H1 (cell line): ENCODE results near the gene TMEM151A. TPM values are rescaled to one million over a fixed set of nuclear protein-coding genes. Genes with fewer than 3 reads are reported as not detected.

Source experiments
- CTCF ChIA-PET: fragments of 300-600 bp; sonication (Branson Sonifier 250); formaldehyde crosslinking; loops from one replicate; lab custom pipeline; 2021; ENCODE audit not compliant: partially characterized antibody; lab: Charles Lee
- POLR2A ChIA-PET: fragments of 300-600 bp; sonication (Branson Sonifier 250); formaldehyde crosslinking; loops from one replicate; lab custom pipeline; 2021; ENCODE audit warnings: inconsistent platforms; ENCODE audit not compliant: partially characterized antibody; lab: Charles Lee
- DNase-seq, 2 experiments: peaks; one replicate each; pipeline versions ENCODE4 v3.0.0 to v3.0.0-alpha.2; 2010 to 2022; ENCODE audit warnings: low spot score in 2 of 2, low read depth in 1 of 2, mixed read lengths in 1 of 2
- FAIRE-seq: peaks from 2 replicates; lab custom pipeline; 2011; peaks lifted over from hg19 to GRCh38; lab: Jason Lieb, UNC
- H2AFZ ChIP-seq: 2 replicates; pipeline ENCODE4 v1.8.1; 2012; ENCODE audit warnings: low read length, inconsistent platforms
- H2AK5ac ChIP-seq: 2 replicates; pipeline ENCODE4 v1.6.1; 2013; ENCODE audit warnings: low read depth, low read length
- H2BK120ac ChIP-seq: replicated peaks from 2 replicates; pipeline ENCODE3; 2013; ENCODE audit warnings: low read depth, low read length, inconsistent platforms
- H2BK12ac ChIP-seq: 2 replicates; pipeline ENCODE4 v1.6.1; 2013; ENCODE audit warnings: low read depth, low read length
- H2BK15ac ChIP-seq: 2 replicates; pipeline ENCODE4 v1.6.1; 2013; ENCODE audit warnings: low read length
- H2BK20ac ChIP-seq: 2 replicates; pipeline ENCODE4 v1.6.1; 2013; ENCODE audit warnings: low read length
- H2BK5ac ChIP-seq: 2 replicates; pipeline ENCODE4 v1.6.1; 2013; ENCODE audit warnings: low read depth, low read length
- H3K14ac ChIP-seq: 2 replicates; pipeline ENCODE4 v1.6.1; 2013; ENCODE audit warnings: inconsistent platforms; ENCODE audit not compliant: insufficient read length
- H3K18ac ChIP-seq: 2 replicates; pipeline ENCODE4 v1.6.1; 2013; ENCODE audit warnings: low read length; ENCODE audit errors: extremely low read depth
- H3K23ac ChIP-seq: 2 replicates; pipeline ENCODE4 v1.6.1; 2013; ENCODE audit warnings: inconsistent platforms; ENCODE audit not compliant: insufficient read length
- H3K23me2 ChIP-seq: 2 replicates; pipeline ENCODE4 v1.6.1; 2013; ENCODE audit warnings: low read depth, low read length
- H3K27ac ChIP-seq: 2 replicates; pipeline ENCODE4 v1.6.1; 2011; ENCODE audit warnings: low read depth, low read length, inconsistent platforms
- H3K27me3 ChIP-seq, 4 experiments: replicated peaks in 1 of 4; 1 replicate in 1 of 4; 2 replicates in 3 of 4; pipeline versions ENCODE4 v1.6.1 to v1.8.1; 2011 to 2013; ENCODE audit warnings: low read length in 3 of 4, mild to moderate bottlenecking in 3 of 4, inconsistent platforms in 2 of 4, mixed read lengths in 2 of 4, moderate library complexity in 1 of 4; ENCODE audit not compliant: control insufficient read depth in 3 of 4, insufficient read depth in 3 of 4; ENCODE audit errors: extremely low read depth in 1 of 4
- H3K36me3 ChIP-seq, 4 experiments: 2 replicates each; pipeline versions ENCODE4 v1.6.1 to v1.8.1; 2011 to 2013; ENCODE audit warnings: mild to moderate bottlenecking in 4 of 4, low read length in 3 of 4, moderate library complexity in 2 of 4, control low read depth in 1 of 4, inconsistent platforms in 1 of 4; ENCODE audit not compliant: insufficient read depth in 4 of 4, control insufficient read depth in 2 of 4
- H3K4ac ChIP-seq: replicated peaks from 2 replicates; pipeline ENCODE3; 2013; ENCODE audit warnings: low read length, low read depth, mixed read lengths, inconsistent platforms; ENCODE audit not compliant: insufficient read length
- H3K4me1 ChIP-seq, 4 experiments: replicated peaks in 1 of 4; 1 replicate in 1 of 4; 2 replicates in 3 of 4; pipeline versions ENCODE4 v1.6.1 to v1.8.1; 2011 to 2013; ENCODE audit warnings: low read length in 3 of 4, inconsistent platforms in 2 of 4, mixed read lengths in 1 of 4; ENCODE audit not compliant: insufficient read depth in 4 of 4, control insufficient read depth in 3 of 4
- H3K4me2 ChIP-seq, 2 experiments: 2 replicates each; pipeline versions ENCODE4 v1.6.1 to v1.8.1; 2011 to 2013; ENCODE audit warnings: low read depth in 2 of 2, low read length in 2 of 2, control low read depth in 1 of 2, inconsistent platforms in 1 of 2, mild to moderate bottlenecking in 1 of 2; ENCODE audit not compliant: insufficient read depth in 1 of 2
- H3K4me3 ChIP-seq, 4 experiments: fragments of 200-600, 300-600 bp in 1 of 4; sonication (generic), shearing (Covaris generic), sonication (Bioruptor Twin) in 1 of 4; 2 replicates each; pipeline versions ENCODE4 v1.5.1 to v1.8.1; 2011 to 2016; ENCODE audit warnings: low read length in 4 of 4, low read depth in 3 of 4, control low read depth in 2 of 4, inconsistent platforms in 2 of 4, mild to moderate bottlenecking in 2 of 4, mixed read lengths in 1 of 4, moderate library complexity in 1 of 4; ENCODE audit not compliant: insufficient read depth in 2 of 4; ENCODE audit errors: extremely low read depth in 1 of 4
- H3K56ac ChIP-seq: replicated peaks from 2 replicates; pipeline ENCODE3; 2013; ENCODE audit warnings: low read depth, mild to moderate bottlenecking, mixed read lengths, low read length, inconsistent platforms; ENCODE audit not compliant: insufficient read length
- H3K79me1 ChIP-seq: 2 replicates; pipeline ENCODE4 v1.6.1; 2013; ENCODE audit warnings: low read depth, low read length, control low read depth
- H3K79me2 ChIP-seq, 2 experiments: 2 replicates each; pipeline versions ENCODE4 v1.6.1 to v1.8.1; 2012 to 2013; ENCODE audit warnings: low read length in 2 of 2, mild to moderate bottlenecking in 2 of 2, inconsistent platforms in 1 of 2; ENCODE audit not compliant: insufficient read depth in 2 of 2, control insufficient read depth in 1 of 2
- H3K9ac ChIP-seq, 4 experiments: replicated peaks in 1 of 4; 1 replicate in 1 of 4; 2 replicates in 3 of 4; pipeline versions ENCODE4 v1.6.1 to v1.8.1; 2011 to 2013; ENCODE audit warnings: low read depth in 3 of 4, low read length in 3 of 4, control low read depth in 2 of 4, mild to moderate bottlenecking in 2 of 4, moderate library complexity in 2 of 4, inconsistent platforms in 1 of 4; ENCODE audit errors: extremely low read depth in 1 of 4
- H3K9me3 ChIP-seq, 2 experiments: 2 replicates each; pipeline versions ENCODE4 v1.6.1 to v1.8.1; 2012 to 2013; ENCODE audit warnings: mild to moderate bottlenecking in 2 of 2, moderate library complexity in 2 of 2, control low read depth in 1 of 2, inconsistent platforms in 1 of 2, low read depth in 1 of 2, low read length in 1 of 2, mixed read lengths in 1 of 2; ENCODE audit not compliant: insufficient read depth in 2 of 2
- H4K20me1 ChIP-seq, 2 experiments: replicated peaks in 1 of 2; 2 replicates each; pipeline versions ENCODE3 to v1.8.1; 2011 to 2013; ENCODE audit warnings: inconsistent platforms in 2 of 2, low read length in 2 of 2, mild to moderate bottlenecking in 1 of 2; ENCODE audit not compliant: insufficient read depth in 2 of 2, control insufficient read depth in 1 of 2
- H4K5ac ChIP-seq: 2 replicates; pipeline ENCODE4 v1.6.1; 2013; ENCODE audit warnings: low read length, low read depth, mixed read lengths, inconsistent platforms; ENCODE audit not compliant: insufficient read length
- H4K8ac ChIP-seq: 2 replicates; pipeline ENCODE4 v1.8.0; 2013; ENCODE audit warnings: mild to moderate bottlenecking, moderate library complexity, low read length, inconsistent platforms; ENCODE audit not compliant: insufficient read depth; ENCODE audit errors: extremely low read depth
- H4K91ac ChIP-seq: replicated peaks from 2 replicates; pipeline ENCODE3; 2013; ENCODE audit warnings: low read length, mixed read lengths, inconsistent platforms; ENCODE audit not compliant: insufficient read length
- ATF3 ChIP-seq: IDR thresholded peaks from 2 replicates; pipeline ENCODE4 v1.6.1; 2011; ENCODE audit warnings: low read depth, mild to moderate bottlenecking, low read length; ENCODE audit not compliant: insufficient read depth
- FOSL1 ChIP-seq: IDR thresholded peaks from 2 replicates; pipeline ENCODE4 v1.6.1; 2011; ENCODE audit warnings: mild to moderate bottlenecking, low read depth, low read length, moderate library complexity; ENCODE audit not compliant: insufficient read depth
- HDAC2 ChIP-seq, 2 experiments: fragments of 300-600 bp in 1 of 2; sonication (generic) in 1 of 2; IDR thresholded peaks; 2 replicates each; pipeline ENCODE4 v1.6.1; 2011 to 2012; ENCODE audit warnings: low read depth in 2 of 2, low read length in 2 of 2, mild to moderate bottlenecking in 2 of 2, moderate library complexity in 2 of 2, borderline replicate concordance in 1 of 2, inconsistent platforms in 1 of 2
- NANOG ChIP-seq: IDR thresholded peaks from 2 replicates; pipeline ENCODE4 v1.6.1; 2011; ENCODE audit warnings: low read length, low read depth, mild to moderate bottlenecking, inconsistent platforms; ENCODE audit not compliant: insufficient read depth, poor library complexity, severe bottlenecking
- SIN3A ChIP-seq, 2 experiments: IDR thresholded peaks in 1 of 2; conservative IDR thresholded peaks in 1 of 2; 2 replicates each; pipeline ENCODE4 v1.6.1; 2011 to 2012; ENCODE audit warnings: low read length in 2 of 2, improper control_type of control experiment in 1 of 2, low read depth in 1 of 2, mild to moderate bottlenecking in 1 of 2
- SIRT6 ChIP-seq: IDR thresholded peaks from one replicate; pipeline ENCODE4 v1.7.1; 2012; ENCODE audit warnings: low read length, inconsistent platforms
- TAF7 ChIP-seq: optimal IDR thresholded peaks from 2 replicates; pipeline ENCODE3; 2011; ENCODE audit warnings: low read depth, mild to moderate bottlenecking, inconsistent platforms, low read length, moderate library complexity, borderline replicate concordance
- TBP ChIP-seq: IDR thresholded peaks from 2 replicates; pipeline ENCODE4 v1.6.1; 2011; ENCODE audit warnings: low read depth, low read length, improper control_type of control experiment
- USF2 ChIP-seq: IDR thresholded peaks from 2 replicates; pipeline ENCODE4 v1.6.1; 2011; ENCODE audit warnings: low read length, improper control_type of control experiment
- YY1 ChIP-seq: IDR thresholded peaks from 2 replicates; pipeline ENCODE4 v1.6.1; 2011; ENCODE audit warnings: low read depth, mild to moderate bottlenecking, low read length
- WGBS, 2 experiments: shearing (Covaris generic) in 1 of 2; methylation state at CpG; one replicate each; pipeline versions ENCODE4 v1.1.6 to v1.1.7; 2013 to 2015; ENCODE audit warnings: low lambda C conversion rate in 2 of 2, mixed read lengths in 2 of 2, inconsistent platforms in 1 of 2, low coverage in 1 of 2, missing lambda C conversion rate in 1 of 2; ENCODE audit not compliant: insufficient replicate concordance in 2 of 2, insufficient coverage in 1 of 2, insufficient read length in 1 of 2; ENCODE audit errors: extremely low coverage in 1 of 2, missing lambda C conversion rate in 1 of 2; 5-methylcytosine and 5-hydroxymethylcytosine counted together
- polyA plus RNA-seq, 7 experiments: library from polyadenylated mRNA; depleted of rRNA in 3 of 7; stranded (reverse) in 5 of 7; unstranded in 2 of 7; fragments of >200 nt in 5 of 7; fragments of 200-250 nt in 2 of 7; gene quantifications; 1 replicate in 5 of 7; 2 replicates in 1 of 7; 4 replicates in 1 of 7; pipeline versions ENCODE4 v1.2.1 to v1.2.3, GENCODE V29; 2011 to 2013; ENCODE audit warnings: missing spikeins in 2 of 7, mixed read lengths in 2 of 7
- total RNA-seq: library from RNA; stranded (reverse); fragmentation: NEBNext Ultra II Directional; extraction: Animal tissue kit (Norgen Biotek cat#: 25700); gene quantifications from 2 replicates; pipeline ENCODE4 v1.2.1, GENCODE V29; 2021

TMEM151A gene
- total and polyA plus RNA-seq, 2 of the 8 experiments (the other 6 are each of a cell fraction or from before 2014, with no cell fraction given): 3.2 TPM

- no peak overlapping the region for H2BK15ac ChIP-seq
- no peak overlapping the region; the same call in 1 of the 2 replicates for H3K27ac ChIP-seq
- H3K9ac ChIP-seq: no peak overlapping the region
- H4K20me1 ChIP-seq: peaks cover 7 to 20% of the 10 kb centered on the region in 2 experiments
- H2AFZ ChIP-seq: no peak overlapping the region
- H3K14ac ChIP-seq: no peak overlapping the region
- peak in 1 of 2 experiments; percentile 90 for DNase-seq
- no peaks in the 10 kb centered on the region; the same call in 1 of the 2 replicates for H3K79me1 ChIP-seq
- H3K4me3 ChIP-seq: no peak overlapping the region
- no peak overlapping the region for H3K23ac ChIP-seq
- no peaks in the 10 kb centered on the region for H3K27me3 ChIP-seq
- H4K91ac ChIP-seq: no peak overlapping the region
- no peak overlapping the region for H3K4me2 ChIP-seq
- H3K4me1 ChIP-seq: peaks cover 0 to 5% (median 3%) of the 10 kb centered on the region in 4 experiments; a peak in 5 of 7 replicates
- no peak overlapping the region for H3K18ac ChIP-seq
- H3K79me2 ChIP-seq: peaks cover 0 to 4% of the 10 kb centered on the region in 2 experiments; a peak in 2 of 4 replicates
- H4K8ac ChIP-seq: no peak overlapping the region; the same call in 1 of the 2 replicates
- ChIA-PET POLR2A (interaction anchor here (1.0 to 9.0 kb wide), 3 partner anchors 16 to 28 kb away, joined by 3 to 125 read pairs (median 28); partner anchors contain the start of genes CNIH2 and YIF1A), CTCF (interaction anchor here (0.6 to 2.3 kb wide), 12 partner anchors 11 to 1964 kb away, joined by 3 to 10 read pairs (median 4); partner anchors contain the start of gene YIF1A)
- H3K9me3 ChIP-seq: no peaks in the 10 kb centered on the region
- peaks cover 13 to 27% (median 19%) of the 10 kb centered on the region in 4 experiments; a peak in 7 of 8 replicates for H3K36me3 ChIP-seq
- no peak overlapping the region for H2BK20ac ChIP-seq
- FAIRE-seq: no peak
- 62% methylated on average over 8 of the region's 12 CpGs; no CpG with 5 or more reads in 1 of the 2 experiments for WGBS, 2 experiments
- H2AK5ac ChIP-seq: no peak overlapping the region
- H3K56ac ChIP-seq: no peak overlapping the region
- H4K5ac ChIP-seq: no peak overlapping the region
- H2BK5ac ChIP-seq: no peak overlapping the region
- H2BK12ac ChIP-seq: no peak overlapping the region
- peaks cover 9% of the 10 kb centered on the region for H3K23me2 ChIP-seq
- no peak overlapping the region for H3K4ac ChIP-seq
- no peak overlapping the region for H2BK120ac ChIP-seq
- TF ChIP-seq USF2 (no peak), NANOG (no peak), HDAC2 (IDR thresholded peaks at IDR 0.05; ENCODE audit: borderline replicate concordance in 1 of 2, low read depth in 2 of 2, low read length in 2 of 2) (no peak), TAF7 (no peak), SIRT6 (no peak), FOSL1 (no peak), YY1 (no peak), SIN3A (conservative IDR thresholded peaks at IDR 0.05 in 1 of 2, IDR thresholded peaks at IDR 0.05 in 1 of 2; ENCODE audit: low read depth in 1 of 2, low read length in 2 of 2) (0 out of 4 replicates have a peak, but pooled peaks of 1 of the 2 experiments have one; percentile 28), TBP (no peak), ATF3 (no peak)
These were observed 26.8 kb upstream of the TMEM151A start for GRCh38 chr11:66264914-66265313.
